ENCODE measurements around the gene LIME1. TPM values are rescaled to one million over a fixed set of nuclear protein-coding genes. Genes with fewer than 3 reads are reported as not detected.

The LIME1 gene
- total RNA-seq, 1 donor from 2014 or later: 7.8 TPM

- intact Hi-C loops (cut with DNase I): no loop called here
- Histone ChIP-seq H3K4me1 (peaks cover 30% of the 10 kb centered on the region), H3K27me3 (no peaks in the 10 kb centered on the region), H3K9me3 (no peaks in the 10 kb centered on the region), H3K36me3 (peaks cover 33% of the 10 kb centered on the region), H3K4me3 (peak overlapping the region; percentile 61), H3K27ac (peak overlapping the region; percentile 30)
- DNase-seq (peak; percentile 69), ATAC-seq (no peak)
- no peak for TF ChIP-seq CTCF (IDR thresholded peaks at IDR 0.05)
These were observed 630 bp downstream of the LIME1 start for GRCh38 chr20:63736893-63737694.

DNA sequence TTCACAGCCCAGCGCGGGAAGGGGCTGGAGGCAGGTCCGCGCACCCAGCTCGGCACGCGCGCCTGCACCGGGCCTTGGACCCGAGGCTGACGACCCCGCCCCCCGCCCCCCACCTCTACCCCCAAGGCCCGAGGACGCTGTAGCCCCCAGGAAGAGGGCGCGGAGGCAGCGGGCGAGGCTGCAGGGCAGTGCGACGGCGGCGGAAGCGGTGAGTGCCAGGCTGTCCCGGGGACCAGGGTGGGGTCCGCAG lies 1.2 kb downstream of the LIME1 start:
- H3K36me3 ChIP-seq: peaks cover 38% of the 10 kb centered on the region
- H3K4me1 ChIP-seq: peaks cover 30% of the 10 kb centered on the region
- intact Hi-C loops (cut with DNase I): no loop called here
- peak overlapping the region; percentile 61 for H3K4me3 ChIP-seq
- peak overlapping the region; percentile 30 for H3K27ac ChIP-seq
- H3K9me3 ChIP-seq: no peaks in the 10 kb centered on the region
- DNase-seq (no peak), ATAC-seq (no peak)
- TF ChIP-seq CTCF (IDR thresholded peaks at IDR 0.05): no peak
- H3K27me3 ChIP-seq: no peaks in the 10 kb centered on the region

- peaks cover 30% of the 10 kb centered on the region for H3K4me1 ChIP-seq
- TF ChIP-seq CTCF (IDR thresholded peaks at IDR 0.05): no peak
- peaks cover 43% of the 10 kb centered on the region for H3K36me3 ChIP-seq
- ATAC-seq: no peak
- DNase-seq: peak; percentile 69
- H3K4me3 ChIP-seq: peak overlapping the region; percentile 61
- H3K27ac ChIP-seq: peak overlapping the region; percentile 77
- H3K9me3 ChIP-seq: no peaks in the 10 kb centered on the region
- intact Hi-C loops (cut with DNase I): no loop called here
- no peaks in the 10 kb centered on the region for H3K27me3 ChIP-seq
These were observed 1.7 kb downstream of the LIME1 start for GRCh38 chr20:63737945-63738686.

DNA sequence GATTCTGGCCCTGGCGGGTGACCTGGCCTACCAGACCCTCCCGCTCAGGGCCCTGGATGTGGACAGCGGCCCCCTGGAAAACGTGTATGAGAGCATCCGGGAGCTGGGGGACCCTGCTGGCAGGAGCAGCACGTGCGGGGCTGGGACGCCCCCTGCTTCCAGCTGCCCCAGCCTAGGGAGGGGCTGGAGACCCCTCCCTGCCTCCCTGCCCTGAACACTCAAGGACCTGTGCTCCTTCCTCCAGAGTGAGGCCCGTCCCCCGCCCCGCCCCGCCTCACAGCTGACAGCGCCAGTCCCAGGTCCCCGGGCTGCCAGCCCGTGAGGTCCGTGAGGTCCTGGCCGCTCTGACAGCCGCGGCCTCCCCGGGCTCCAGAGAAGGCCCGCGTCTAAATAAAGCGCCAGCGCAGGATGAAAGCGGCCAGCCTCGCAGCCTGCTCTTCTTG lies 2.2 kb downstream of the LIME1 start:
- no peaks in the 10 kb centered on the region for H3K27me3 ChIP-seq
- no peaks in the 10 kb centered on the region for H3K9me3 ChIP-seq
- TF ChIP-seq CTCF (IDR thresholded peaks at IDR 0.05): no peak
- peaks cover 46% of the 10 kb centered on the region for H3K36me3 ChIP-seq
- peak overlapping the region; percentile 77 for H3K27ac ChIP-seq
- ATAC-seq (peak; percentile 37), DNase-seq (peak; percentile 89)
- peak overlapping the region; percentile 61 for H3K4me3 ChIP-seq
- H3K4me1 ChIP-seq: peaks cover 30% of the 10 kb centered on the region
- intact Hi-C loops (cut with DNase I): no loop called here

DNA sequence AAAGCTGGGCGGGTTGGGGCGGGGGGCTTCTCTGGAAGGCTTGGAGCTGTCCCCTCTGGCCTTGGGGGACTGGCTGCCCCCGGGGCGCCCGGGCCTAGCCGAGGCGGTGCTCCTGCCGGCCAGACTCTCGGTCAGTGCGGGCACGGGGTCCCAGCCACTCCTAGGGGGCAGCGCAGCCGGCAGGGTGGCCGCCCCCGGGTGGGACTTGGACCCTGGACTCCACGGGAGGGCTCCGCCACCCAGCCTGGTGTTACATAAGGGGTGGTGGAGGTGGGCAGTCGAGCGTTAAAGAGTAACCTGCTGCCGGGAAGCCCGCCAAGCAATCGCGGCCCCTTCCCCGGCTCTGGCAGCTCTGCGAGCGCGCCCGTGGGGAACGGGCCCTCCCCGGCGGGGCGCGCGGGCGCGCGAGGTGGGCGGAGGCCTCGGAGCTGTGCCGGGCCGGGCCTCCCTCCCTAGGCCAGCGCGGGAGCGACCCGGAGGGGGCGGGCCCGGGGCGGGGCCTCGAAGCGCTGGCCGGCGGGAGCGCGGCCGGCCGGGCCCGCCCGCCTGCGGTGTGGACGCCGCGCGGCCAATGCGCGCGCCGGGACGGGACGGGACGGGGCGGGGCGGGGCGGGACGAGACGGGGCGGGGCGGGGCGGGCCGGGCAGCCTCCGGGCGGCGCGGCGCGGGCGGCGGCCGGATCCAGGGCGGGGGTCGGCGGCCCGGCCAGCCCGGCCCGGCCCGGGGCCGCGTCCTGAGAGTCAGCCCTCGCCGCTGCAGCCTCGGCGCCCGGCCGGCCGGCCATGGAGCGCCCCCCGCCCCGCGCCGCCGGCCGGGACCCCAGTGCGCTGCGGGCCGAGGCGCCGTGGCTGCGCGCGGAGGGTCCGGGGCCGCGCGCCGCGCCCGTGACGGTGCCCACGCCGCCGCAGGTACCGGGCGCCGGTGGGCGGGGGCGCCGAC lies 2.9 kb downstream of the LIME1 start, which contains the start of gene SLC2A4RG:
Gene SLC2A4RG, plus strand, starts transcription at position 647 of the 940 bp plus-strand sequence. Its CDS starts 137 bp downstream, at position 784.
- peaks cover 30% of the 10 kb centered on the region for H3K4me1 ChIP-seq
- H3K4me3 ChIP-seq: peak within 1 kb of the TSS; percentile 63
- H3K27me3 ChIP-seq: no peaks in the 10 kb centered on the region
- no peaks in the 10 kb centered on the region for H3K9me3 ChIP-seq
- DNase-seq: peak; percentile 92
- intact Hi-C loops (cut with DNase I): no loop called here
- TF ChIP-seq CTCF (IDR thresholded peaks at IDR 0.05): no peak
- H3K27ac ChIP-seq: peak within 1 kb of the TSS; percentile 86
- H3K36me3 ChIP-seq: peaks cover 43% of the 10 kb centered on the region
- peak; percentile 81 for ATAC-seq
